LNCAP (cell line): ENCODE results near the gene CHP1.

Experiments
- TF ChIP-seq, protein P1 (sequence below): fragments of 450-650 bp; IDR thresholded peaks from 2 replicates; pipeline ENCODE4 v1.5.1; 2017; ENCODE audit warnings: mild to moderate bottlenecking

Gene CHP1

GRCh38 chr15:41279535-41280283 is 48.6 kb downstream of the CHP1 start:
- TF ChIP-seq, protein P1, sequence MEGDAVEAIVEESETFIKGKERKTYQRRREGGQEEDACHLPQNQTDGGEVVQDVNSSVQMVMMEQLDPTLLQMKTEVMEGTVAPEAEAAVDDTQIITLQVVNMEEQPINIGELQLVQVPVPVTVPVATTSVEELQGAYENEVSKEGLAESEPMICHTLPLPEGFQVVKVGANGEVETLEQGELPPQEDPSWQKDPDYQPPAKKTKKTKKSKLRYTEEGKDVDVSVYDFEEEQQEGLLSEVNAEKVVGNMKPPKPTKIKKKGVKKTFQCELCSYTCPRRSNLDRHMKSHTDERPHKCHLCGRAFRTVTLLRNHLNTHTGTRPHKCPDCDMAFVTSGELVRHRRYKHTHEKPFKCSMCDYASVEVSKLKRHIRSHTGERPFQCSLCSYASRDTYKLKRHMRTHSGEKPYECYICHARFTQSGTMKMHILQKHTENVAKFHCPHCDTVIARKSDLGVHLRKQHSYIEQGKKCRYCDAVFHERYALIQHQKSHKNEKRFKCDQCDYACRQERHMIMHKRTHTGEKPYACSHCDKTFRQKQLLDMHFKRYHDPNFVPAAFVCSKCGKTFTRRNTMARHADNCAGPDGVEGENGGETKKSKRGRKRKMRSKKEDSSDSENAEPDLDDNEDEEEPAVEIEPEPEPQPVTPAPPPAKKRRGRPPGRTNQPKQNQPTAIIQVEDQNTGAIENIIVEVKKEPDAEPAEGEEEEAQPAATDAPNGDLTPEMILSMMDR: no peak

- TF ChIP-seq, protein P1: no peak
Observed at GRCh38 chr15:41281236-41281635, 50.2 kb downstream of the CHP1 start.

GRCh38 chr15:41283653-41284426 is 52.8 kb downstream of the CHP1 start:
- TF ChIP-seq, protein P1: no peak

DNA sequence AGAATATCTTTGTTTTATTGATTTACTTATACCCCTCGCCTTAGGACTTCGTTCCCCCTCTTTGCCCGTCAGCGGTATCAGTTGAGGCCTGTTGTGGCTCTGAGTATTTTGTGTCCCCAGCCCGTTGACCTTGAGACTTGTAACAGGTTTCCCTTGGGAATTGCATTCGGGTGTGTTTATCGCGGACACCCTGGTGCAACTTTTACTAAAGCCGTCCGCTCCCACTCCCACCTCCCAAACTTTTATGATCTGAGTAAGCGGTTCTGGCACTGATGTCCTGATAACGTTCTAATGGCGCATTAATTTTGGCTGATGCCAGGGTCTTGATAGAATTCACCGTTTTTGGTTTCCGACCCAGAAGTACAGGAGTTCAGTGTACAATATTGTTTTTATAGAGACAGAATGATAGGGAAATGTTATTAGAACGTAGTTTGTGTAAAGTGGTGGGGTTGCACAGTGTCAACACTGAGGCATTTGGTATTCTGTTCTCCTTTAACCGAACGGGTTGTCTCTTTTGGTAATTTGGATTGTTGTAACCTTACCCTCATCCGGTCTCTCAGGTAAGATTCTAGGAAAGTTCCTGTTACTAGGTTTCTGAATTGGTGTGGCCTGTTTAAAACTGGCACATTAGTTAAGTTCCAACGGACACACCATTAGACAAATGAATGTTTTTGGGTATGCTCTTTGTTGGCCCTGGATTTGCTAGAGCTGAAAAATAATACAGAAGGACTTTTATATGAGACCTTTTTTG is 53.5 kb downstream of the CHP1 start:
- TF ChIP-seq, protein P1: no peak

DNA sequence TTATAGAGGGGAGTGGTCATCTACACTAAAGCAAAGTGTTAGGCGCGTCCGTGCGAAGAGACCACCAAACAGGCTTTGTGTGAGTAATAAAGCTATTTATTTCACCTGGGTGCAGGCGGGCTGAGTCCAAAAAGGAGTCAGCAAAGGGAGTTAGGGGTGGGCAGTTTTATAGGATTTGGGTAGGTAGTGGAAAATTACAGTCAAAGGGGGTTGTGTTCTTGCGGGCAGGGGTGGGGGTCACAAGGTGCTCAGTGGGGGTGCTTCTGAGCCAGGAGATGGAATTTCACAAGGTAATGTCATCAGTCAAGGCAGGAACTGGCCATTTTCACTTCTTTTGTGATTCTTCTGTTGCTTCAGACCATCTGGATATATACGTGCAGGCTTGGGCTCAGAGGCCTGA is 54.2 kb downstream of the CHP1 start:
- TF ChIP-seq, protein P1: no peak

DNA sequence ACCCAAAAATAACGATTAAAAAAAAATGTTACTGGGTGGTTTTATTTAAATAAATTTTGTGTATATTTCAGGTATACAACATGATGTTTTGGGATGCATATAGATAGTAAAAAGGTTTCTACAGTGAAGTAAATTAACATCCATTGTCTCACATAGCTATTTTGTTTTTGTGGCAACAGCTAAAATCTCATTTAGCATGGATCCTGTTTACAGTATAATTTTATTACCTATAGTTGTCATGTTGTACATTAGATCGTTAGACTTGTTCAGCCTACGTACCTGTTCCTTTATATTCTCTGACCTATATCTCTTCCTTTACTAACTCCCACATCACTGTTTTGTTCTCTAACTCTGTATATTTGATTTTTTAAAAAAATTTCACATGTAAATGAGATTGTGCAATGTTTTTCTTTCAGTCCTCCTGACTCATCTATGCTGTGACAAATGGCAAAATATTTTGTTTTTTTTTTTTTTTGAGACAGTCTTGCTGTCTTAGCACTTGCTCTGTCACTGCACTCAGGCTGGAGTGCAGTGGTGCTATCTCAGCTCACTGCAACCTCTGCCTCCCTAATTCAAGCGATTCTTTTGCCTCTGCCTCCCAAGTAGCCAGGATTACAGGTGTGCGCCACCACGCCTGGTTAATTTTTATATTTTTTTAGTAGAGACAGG is 55.7 kb downstream of the CHP1 start:
- TF ChIP-seq, protein P1: no peak

DNA sequence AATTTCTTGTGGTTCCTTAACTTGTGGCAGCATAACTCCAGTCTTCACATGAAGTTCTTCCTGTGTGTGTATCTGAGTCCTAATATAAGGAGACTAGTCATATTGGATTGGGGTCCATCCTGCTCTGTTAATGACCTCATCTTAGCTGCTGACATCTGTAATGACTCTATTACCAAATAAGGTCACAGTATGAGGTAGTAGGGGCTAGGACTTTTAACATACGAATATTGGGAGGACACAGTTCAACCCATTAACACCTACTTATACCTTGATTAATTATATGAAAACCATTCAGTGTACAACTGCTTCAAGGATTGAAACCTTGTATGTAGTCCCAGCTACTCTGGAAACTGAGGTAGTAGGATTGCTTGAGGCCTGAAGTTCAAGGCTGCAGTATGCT is 57.4 kb downstream of the CHP1 start:
- TF ChIP-seq, protein P1: no peak
